Colon (tissue), 2 donors: Measurements from ENCODE around the gene SACS.
"Not testable (repeated sequence)": the region's sequence is repeated elsewhere in the genome, so short reads cannot be mapped to it uniquely, and the experiment has no call there.

Source experiments
- FAIRE-seq: peaks from 2 replicates; lab custom pipeline; 2012; peaks lifted over from hg19 to GRCh38; lab: Jason Lieb, UNC
- donor health status: control.
- donor health status: control.

The SACS gene

DNA sequence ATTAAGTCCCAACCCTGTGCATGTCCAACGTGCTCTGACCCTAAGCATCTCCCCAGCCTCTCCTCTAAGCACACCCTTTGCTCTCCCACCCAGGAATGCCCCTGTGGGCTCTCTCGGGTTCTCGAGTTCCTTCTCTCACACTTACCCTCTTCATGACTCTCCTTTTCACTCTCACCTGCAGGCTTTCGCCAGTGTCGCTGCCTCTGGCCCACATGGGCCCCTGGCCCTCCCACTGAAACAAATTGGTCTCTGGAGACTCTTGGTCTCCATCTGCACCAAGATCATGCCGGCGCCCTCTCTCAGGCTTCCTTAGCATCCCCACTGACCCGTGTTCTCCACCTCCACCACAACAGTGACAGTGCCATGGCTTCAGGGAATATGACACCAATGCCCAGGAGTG, 19.6 kb upstream of the SACS start:
- no peak for FAIRE-seq

GRCh38 chr13:23450340-23451046, 17.0 kb upstream of the SACS start:
- FAIRE-seq = no peak

GRCh38 chr13:23449398-23450162, 16.1 kb upstream of the SACS start:
- no peak for FAIRE-seq

- no peak for FAIRE-seq
Observed at GRCh38 chr13:23447927-23448326, 14.4 kb upstream of the SACS start.

DNA sequence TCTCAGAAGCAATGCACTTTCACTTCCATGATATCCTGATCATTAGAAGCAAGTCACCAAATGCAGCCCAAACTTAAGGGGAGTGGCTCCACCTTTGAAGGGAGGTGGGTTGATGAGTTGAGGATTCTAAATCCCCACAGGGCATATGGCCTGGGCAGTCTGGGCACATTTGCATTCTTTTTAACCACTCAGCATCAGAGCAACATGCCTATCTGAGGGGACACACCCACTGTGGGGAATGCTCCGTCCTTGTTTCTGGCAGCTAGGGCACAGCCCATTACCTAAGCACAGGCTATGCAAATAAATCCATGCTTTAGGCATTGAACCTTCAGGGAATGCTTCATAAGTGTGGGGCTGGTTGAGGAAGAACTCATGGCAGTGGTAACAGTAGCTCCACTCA, 12.3 kb upstream of the SACS start:
- FAIRE-seq = no peak

- no peak for FAIRE-seq
Observed at GRCh38 chr13:23443878-23444277, 10.4 kb upstream of the SACS start.

DNA sequence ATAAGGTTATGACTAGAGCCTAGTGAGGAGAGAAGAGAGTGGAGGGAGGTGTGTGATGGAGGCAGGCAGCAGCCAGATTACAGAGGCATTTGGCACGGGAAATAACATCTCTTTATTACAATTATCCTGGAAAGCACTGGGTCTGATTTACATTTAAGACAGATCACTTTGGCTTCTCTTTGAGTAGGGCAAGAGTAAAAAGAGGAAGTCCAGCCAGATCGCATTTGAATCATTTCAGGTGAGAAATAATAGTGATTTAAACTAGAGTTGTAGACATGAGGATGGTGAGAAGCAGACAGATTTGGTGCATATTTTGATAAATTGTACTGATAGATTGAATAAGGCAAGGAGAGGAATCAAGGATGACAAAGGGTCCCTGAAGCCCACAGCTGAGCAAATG, 9.6 kb upstream of the SACS start:
- FAIRE-seq = no peak

DNA sequence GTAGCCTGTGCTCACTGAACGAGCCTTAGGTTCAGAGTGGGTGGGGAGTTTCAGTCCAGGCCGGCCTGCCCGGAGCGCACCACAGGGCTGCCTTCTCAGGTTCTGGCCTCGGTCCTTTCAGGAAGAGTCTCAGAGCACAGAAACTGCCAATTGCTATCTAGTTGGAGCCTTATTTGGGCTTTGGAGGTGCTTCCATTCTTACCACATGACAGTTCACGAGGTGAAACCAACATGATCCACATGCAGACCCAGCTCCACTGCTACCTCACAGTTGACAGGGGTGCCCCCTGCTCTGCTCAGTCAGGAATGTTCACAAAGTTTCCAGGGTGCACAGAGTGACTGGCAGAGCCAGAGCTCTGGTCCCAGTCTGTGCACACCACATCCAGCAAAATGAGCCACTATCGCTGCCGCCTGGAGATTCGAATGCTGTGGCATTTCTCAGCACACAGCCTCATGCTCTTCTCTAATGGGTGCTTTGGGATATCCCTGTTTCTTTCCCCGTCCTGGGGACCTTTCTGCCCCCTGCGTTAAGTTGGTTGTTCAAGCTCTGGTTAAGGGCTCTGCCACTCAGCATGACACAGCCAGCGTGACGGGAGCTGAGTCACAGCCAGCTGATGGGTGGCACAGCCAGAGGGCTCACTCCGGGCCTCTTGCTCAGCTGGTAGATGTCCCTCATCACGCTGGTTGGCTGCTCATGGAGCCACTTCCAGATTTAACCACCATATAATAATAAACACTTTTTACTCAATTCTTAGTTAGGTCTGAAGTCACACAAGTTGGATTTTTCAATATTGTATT, 7.5 kb upstream of the SACS start:
- FAIRE-seq = no peak

DNA sequence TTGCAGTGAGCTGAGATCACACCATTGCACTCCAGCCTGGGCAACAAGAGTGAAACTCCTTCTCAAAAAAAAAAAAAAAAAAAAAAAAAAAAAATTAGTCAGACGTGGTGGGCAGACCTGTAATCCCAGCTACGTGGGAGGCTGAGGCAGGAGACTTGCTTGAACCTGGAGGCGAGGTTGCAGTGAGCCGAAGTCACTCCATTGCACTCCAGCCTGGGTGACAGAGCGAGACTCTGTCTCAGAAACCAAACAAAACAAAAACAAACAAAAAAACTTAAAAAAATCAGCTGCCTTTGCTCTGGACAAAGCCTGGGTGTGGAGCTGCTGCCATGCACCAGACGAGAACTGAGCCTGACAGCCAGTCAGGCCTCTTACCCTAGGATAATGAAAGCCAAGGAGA, 6.8 kb upstream of the SACS start:
- not testable (repeated sequence) for FAIRE-seq

DNA sequence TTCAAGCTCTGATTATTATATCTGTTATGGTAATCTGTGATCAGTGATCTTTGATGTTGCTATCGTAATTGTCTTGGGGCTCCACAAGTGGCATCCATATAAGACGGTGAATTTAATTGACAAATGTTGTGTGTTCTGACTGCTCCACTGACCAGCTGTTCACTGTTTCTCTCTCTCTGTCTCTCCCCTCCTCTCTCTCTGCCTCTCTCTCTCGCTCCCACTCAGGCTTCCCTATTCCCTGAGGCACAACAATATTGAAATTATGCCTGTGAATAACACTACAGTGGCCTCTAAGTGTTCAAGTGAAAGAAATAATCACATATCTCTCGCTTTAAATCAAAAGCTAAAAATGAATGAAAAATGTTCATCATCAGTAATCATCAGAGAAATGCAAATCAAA, 4.4 kb upstream of the SACS start:
- no peak for FAIRE-seq

- no peak for FAIRE-seq
Observed at GRCh38 chr13:23436680-23437079, 3.2 kb upstream of the SACS start.

DNA sequence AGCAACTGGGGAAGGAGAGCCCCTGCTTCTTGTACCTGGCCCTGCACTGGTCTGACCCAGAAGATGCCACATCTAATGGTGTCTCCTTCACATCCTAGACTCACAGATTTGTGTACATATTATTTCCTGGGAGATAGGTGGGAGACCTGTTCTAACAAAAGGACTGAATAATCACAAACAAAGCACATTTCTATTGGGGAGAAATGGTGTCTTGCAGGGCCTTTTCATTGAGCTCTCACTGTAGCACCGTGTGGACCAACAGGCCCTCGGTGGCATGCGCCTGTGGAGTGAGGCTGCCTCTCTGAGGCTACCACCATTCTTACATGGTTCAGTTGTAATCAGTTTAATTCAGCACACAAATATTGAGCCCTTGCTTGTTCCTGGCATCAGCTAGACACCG, 989 bp upstream of the SACS start:
- no peak for FAIRE-seq

GRCh38 chr13:23432626-23433025, 876 bp downstream of the SACS start:
- FAIRE-seq = no peak

- no peak for FAIRE-seq
Observed at GRCh38 chr13:23430664-23431063, 2.8 kb downstream of the SACS start.

GRCh38 chr13:23427881-23428528, 5.5 kb downstream of the SACS start:
- FAIRE-seq = no peak

GRCh38 chr13:23427342-23427843, 6.1 kb downstream of the SACS start:
- FAIRE-seq = no peak

- FAIRE-seq = no peak
Observed at GRCh38 chr13:23421596-23421995, 11.9 kb downstream of the SACS start.

- FAIRE-seq = no peak
Observed at GRCh38 chr13:23418776-23419683, 14.5 kb downstream of the SACS start.

GRCh38 chr13:23414682-23415081, 18.8 kb downstream of the SACS start:
- FAIRE-seq = no peak

DNA sequence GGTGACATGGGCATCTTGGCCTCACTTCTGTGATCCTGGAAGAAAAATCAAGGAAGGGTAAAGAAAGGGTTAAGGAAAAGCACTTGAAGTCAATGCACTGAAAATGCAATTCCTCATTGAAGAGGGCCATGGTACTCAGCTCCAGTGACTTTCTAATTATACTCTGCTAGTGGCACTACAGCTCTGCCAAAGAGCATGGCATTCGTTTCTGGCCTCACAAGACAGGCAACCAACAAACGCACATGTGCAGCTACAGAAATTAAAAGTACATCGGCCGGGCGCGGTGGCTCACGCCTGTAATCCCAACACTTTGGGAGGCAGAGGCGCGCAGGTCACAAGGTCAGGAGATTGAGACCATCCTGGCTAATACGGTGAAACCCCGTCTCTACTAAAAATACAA, 21.8 kb downstream of the SACS start:
- FAIRE-seq = no peak

GRCh38 chr13:23411220-23411619, 22.3 kb downstream of the SACS start:
- FAIRE-seq = no peak
